Stimulated activated naive CD8-positive, alpha-beta T cell treated with anti-CD3 and anti-CD28 coated beads, Interleukin-15, Interleukin-2, amounts not matched to agents 100 U/mL and 50 U/mL, for 24 hours (primary cell): Measurements from ENCODE around the gene LRRC42.
A peak's percentile ranks its signal among the peaks of the same experiment; 100 is the strongest.
"Not testable (repeated sequence)": the region's sequence is repeated elsewhere in the genome, so short reads cannot be mapped to it uniquely, and the experiment has no call there.

ENCODE experiments used
- ATAC-seq: fragments of 150-1000 bp; cut with Tn5 transposase; one replicate; pipeline ENCODE4 v1.10.0; 2021
- DNase-seq: peaks from one replicate; pipeline ENCODE4 v3.0.0; 2021

The LRRC42 gene

DNA sequence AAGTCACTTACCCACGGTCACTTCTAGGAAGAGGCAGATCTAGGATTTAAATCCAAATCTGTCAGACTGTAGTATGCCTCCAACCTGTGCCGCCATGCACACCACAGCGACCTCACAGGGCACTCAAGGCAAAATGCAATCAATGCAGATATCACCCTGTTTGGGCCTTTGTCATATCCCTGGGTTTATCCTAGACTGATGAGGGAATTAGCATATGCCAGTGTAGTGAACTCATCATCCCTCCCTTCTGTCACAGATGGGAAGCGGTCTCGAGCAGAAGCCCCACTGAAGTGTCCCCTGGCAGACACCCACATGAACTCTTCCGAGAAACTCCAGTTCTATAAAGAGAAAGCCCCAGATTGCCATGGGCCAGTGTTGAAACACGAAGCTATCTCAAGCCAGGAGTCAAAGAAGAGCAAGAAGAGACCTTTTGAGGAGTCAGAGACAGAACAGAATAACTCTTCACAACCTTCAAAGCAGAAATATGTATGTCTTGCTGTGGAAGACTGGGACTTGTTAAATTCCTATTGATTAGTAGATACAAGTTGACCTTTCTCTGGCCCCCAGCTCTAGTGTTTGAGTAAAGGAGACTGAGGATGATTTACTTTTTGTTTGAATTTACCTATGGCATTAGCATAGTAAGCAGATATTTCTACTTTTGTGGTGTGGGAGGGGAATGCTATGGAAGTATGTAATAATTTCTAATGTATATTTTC is 21.4 kb downstream of the LRRC42 start:
- DNase-seq (no peak), ATAC-seq (no peak)

DNA sequence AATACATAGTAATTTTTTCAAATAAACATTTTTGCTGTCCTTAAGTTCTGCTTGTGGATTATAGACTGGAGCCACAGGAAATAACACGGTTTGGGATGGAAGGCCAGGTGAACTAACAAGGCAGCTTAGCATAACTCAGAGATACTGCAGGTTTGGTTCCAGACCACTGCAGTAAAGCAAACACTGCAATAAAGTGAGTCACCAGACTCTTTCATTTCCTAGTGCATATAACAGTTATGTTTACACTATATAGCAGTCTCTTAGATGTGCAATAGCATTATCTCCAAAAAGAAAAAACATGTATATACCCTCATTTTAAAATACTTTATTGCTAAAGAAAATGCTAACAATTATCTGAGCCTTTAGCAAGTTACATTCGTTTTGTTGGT is 22.0 kb downstream of the LRRC42 start:
- no peak for ATAC-seq

DNA sequence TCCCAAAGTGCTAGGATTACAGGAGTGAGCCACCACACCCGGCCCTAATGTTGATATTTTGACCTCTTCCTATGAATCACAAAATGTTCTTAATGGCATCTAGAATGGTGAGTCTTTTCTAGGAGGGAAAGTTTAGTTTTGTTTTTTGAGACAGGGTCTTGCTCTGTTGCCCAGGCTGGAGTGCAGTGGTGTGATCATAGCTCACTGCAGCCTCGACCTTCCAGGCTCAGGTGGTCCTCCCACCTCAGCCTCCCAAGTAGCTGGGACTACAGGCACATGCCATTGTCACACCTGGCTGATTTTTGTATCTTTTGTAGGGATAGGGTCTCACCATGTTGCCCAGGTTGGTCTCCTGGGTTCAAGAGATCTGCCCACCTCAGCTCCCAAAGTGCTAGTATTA is 23.2 kb downstream of the LRRC42 start:
- not testable (repeated sequence) for ATAC-seq, DNase-seq

More for the DNA sequence above, 22.0 kb downstream of the LRRC42 start:
- no peak for DNase-seq

DNA sequence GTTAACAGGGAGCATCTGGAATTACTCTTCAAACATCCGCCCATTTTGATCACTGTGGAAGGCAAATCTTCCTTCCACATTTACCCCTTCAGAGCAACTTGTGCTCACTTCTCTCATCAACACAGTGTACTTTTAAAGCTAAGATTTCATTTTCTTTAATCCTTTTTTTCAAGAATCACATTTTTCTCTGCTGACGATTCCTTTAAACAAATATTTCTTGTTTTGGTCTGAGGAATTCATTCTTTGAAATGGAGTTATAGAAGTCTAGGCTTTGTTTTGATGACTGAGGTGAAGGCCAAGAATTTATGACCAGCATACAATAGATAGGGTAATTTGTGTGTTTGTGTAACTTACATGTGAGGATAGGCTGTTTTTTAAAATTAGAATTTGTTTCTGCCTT is 25.6 kb downstream of the LRRC42 start:
- DNase-seq (no peak), ATAC-seq (no peak)

DNA sequence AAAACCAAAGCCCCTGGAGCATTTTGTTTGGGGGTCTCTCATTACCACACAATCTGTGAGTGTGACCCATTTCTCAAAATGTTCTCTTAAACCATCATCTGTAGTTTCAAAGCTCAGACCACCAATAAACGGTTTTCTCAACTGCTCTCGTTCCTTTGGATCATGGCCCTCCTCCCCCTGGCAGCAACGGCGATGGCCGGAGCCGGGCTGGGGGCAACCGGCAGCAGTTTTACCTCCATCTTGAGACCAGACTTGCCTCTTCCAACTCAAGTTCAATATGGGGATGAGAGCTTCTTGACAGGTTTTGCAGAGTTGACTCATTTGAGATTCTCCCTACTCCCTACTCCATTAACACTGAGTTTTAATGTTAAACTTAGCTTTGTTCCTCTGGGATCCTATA is 29.7 kb downstream of the LRRC42 start:
- DNase-seq (no peak), ATAC-seq (no peak)

DNA sequence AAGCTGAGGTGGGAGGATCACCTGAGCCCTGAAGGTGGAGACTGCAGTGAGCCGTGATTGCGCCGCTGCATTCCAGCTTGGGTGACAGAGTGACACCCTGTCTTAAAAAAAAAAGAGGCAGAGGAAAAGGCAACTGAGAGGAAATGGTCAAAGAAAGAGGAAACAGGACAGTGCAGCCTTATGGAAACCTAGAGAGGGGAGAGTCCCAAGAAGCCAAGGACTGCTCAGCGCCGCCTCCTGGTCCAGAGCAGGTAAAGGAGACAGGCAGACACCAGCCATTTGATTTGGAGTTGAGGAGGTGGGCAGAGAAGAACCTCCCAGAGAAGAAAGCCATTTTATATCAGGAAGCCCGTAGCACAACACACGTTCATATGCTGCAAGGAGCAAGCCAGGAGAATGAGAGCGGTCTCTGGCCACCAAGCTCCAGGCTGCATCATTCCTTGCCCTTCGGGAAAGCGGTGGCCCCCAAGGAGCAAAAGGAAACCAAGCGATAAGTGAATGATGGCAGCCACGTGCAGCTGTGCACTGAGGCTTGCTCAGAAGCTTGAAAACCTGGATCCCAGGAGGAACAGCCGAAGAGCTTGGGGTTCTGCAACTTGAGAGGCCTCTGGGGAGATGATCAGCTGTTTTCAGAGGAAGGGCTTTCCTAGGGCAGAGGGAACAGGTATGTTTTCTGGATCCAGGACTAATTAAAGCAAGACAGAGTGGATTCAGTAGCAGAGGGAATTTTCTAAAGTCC is 33.7 kb downstream of the LRRC42 start:
- DNase-seq (no peak), ATAC-seq (no peak)

DNA sequence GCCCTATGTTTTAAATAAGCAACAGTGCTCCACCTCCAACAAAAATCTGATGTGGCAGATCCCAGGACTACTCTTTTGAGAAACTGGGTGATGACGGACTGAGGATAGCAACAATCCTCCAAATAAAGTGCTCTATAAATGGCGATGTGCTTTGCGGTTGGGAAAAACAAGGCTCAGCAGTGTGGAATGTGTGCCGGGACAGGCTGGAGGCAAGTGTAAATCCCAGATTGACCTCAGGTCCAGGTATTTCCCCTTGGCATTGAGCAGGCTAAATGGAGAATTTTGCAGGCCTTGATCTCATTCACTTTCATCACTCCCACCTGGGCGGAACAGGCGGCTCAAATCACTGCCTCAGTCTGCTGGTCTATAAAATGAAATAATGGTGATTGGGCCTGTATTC is 35.1 kb downstream of the LRRC42 start:
- no peak for DNase-seq

DNA sequence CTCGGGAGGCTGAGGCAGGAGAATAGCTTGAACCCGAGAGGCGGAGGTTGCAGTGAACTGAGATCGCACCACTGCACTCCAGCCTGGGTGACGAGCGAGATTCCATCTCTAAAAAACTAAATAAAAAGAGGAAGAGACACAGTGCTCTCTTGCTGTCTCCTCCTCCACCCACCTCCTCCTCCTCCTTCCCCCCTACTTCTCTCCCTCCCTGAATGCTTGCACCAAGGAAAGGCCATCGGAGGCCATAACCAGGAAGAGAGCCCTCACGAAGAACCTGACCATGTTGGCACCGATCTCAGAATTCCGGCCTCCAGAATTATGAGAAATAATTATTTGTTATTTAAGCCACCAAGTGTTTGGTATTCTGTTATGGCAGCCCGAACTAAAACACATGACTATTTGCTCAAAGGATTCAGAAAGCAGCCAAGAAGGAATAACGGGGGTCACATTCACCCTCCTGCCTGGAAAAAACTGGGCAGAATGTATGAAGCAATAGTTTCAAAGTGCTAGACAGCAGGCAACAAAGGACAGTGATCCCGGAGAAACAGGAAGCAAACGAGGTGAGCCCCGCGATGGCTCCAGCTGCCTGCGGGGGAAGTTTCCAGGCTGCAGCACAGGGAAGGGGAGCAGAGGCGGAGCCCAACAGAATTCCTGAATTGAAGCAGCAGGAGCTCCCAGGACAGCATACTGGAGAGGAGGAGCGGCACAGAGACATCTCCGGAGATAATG is 36.0 kb downstream of the LRRC42 start:
- DNase-seq, result no peak

More for the DNA sequence above, 35.1 kb downstream of the LRRC42 start:
- ATAC-seq, result no peak

DNA sequence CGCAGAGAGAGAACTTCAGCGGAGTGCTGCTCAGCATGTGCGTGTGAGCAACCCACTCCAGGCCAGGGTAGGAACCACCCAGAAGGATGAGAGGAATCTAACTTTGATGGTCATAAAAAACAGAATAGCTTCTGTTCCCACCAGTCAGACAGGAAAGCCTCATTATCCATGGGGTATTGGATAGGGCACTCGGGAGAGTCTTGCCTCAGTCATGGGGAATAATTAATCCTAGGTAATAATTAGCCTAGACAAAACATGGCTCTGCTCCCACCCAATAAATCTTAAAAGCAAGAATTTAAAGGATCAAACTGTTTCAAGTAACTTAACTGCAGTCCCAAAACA is 36.6 kb downstream of the LRRC42 start:
- DNase-seq (no peak), ATAC-seq (no peak)

More for the DNA sequence above, 36.0 kb downstream of the LRRC42 start:
- no peak for ATAC-seq

DNA sequence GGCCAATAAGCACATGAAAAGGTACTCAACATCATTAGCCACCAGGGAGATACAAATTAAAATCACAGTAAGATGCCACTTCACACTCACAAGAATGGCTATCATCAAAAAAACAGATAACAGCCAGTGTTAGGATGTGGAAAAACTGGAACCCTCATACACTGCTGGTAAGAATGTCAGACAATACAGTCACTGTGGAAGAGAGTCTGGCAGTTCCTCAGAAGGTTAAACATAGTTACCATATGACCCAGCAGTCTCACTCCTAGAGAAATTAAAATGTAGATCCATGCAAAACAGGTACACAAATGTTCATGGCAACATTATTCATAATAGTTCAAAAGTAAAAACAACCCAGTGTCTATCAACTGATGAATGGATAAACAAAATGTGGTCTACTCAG is 38.6 kb downstream of the LRRC42 start:
- ATAC-seq (no peak), DNase-seq (no peak)

DNA sequence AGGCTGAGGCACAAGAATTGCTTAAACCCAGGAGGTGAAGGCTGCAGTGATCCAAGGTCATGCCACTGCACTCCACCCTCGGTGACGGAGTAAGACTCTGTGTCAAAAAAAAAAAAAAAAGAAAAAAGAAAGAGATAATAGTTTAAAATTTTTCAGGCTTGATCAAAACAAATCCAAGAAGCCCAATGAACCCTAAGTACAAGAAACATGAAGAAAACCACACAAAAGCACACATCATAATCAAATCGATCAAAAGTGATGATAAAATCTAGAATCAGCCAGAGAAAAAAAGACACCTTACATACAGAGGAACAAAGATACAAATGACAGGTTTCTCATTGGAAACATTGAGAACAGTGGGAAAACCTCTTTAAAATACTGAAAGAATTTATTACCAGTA is 40.3 kb downstream of the LRRC42 start:
- DNase-seq, result no peak
- no peak for ATAC-seq

DNA sequence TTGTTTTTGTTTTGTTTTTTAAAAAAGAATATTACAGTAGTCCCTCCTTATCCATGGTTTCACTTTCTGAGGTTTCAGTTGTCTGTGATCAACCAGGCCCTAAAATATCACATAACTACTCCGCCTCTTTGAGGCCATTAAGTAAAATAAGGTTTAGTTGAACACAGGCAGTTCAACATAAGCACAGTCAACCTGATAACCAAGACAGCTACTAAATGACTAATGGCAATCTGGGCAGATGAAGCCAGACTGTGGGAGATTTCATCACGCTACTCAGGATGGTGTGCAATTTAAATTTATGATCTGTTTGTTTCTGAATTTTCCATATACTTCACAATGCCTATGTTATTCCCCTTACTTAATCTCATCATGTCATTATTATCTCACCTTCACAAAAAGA is 41.7 kb downstream of the LRRC42 start:
- peak; percentile 43 for ATAC-seq
- DNase-seq, result no peak

DNA sequence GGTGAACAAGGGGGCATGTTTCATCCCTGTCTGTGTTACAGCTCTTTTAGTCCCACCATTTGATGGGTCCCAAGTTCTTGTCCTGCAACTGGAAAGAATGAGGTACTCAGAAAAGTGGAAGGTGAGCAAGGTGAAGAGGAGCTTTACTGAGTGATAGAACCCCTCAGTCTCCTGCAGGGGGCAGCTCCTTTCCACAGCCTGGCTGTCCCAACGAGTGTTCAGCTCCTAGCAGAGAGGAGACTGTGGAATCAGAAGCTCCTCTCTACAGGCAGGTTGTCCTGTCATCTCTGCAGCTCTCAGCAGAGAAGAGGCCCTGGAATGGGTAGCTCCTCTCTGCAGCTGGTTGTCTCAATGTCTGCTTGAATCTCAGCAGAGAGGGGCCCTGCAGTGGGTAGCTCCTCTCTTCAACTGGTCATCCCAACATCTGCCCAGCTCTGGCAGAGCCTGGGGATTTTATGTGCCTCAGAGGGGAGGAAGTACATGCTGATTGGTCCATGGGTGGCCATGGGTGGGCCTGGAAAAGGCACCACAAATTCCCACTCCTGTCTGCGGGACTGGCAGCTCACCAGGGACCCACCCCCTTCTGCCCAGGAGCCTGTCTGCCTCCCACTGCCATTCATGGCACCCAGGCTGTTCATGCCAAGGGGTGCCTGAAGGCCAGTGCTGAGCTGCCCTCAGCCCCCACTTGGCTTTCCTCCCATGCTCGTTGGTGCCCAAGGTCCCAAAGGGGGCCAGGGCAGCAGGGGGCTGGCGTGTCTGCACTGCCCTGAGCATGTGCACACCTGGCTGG is 46.1 kb downstream of the LRRC42 start:
- ATAC-seq (no peak), DNase-seq (no peak)

DNA sequence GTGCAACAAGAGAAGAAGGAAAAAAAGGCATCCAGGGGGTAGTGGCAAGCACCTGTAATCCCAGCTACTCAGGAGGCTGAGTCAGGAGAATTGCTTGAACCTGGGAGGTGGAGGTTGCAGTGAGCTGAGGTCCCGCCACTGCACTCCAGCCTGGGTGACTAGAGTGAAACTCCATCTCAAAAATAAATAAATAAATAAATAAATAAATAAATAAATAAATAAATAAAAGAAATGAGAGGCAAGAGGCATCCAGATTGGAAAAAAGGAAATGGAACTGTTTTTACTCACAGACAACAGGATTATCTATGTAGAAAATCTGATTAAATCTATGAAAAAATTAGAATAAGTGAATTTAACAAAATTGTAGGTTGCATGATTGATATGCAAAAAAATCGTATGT is 48.4 kb downstream of the LRRC42 start:
- ATAC-seq, DNase-seq: not testable (repeated sequence)

DNA sequence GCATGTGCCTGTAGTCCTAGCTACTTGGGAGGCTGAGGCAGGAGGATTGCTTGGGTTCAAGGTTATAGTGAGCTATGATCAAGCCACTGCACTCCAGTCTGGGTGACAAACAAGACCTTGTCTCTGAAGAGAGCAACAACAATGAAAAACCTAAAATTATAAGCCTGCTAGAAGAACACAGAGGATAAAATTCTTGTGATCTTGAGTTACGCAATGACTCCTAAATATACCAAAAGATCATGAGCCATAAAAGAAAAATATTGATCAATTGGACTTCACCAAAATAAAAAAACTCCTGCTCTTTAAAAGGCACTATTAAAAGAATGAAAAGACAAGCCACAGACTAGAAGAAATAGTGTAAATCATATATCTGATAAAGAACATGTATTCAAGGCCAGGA is 49.5 kb downstream of the LRRC42 start:
- DNase-seq (no peak), ATAC-seq (no peak)

DNA sequence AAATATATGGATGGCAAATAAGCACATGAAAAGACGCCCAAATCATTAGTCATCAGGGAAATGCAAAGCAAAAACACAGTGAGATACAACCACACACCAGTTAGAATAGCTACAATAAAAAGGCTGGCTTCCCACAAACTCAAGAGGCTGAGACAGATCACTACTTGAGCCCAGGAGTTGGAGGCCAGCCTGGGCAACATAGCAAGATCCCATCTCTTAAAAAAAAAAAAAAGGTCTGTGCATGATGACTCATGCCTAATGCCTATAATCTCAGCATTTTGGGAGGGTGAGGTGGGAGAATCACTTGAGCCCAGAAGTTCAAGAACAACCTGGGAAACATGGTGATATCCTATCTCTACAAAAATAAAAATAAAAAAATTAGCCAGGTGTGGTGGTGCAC is 52.1 kb downstream of the LRRC42 start:
- no peak for ATAC-seq

DNA sequence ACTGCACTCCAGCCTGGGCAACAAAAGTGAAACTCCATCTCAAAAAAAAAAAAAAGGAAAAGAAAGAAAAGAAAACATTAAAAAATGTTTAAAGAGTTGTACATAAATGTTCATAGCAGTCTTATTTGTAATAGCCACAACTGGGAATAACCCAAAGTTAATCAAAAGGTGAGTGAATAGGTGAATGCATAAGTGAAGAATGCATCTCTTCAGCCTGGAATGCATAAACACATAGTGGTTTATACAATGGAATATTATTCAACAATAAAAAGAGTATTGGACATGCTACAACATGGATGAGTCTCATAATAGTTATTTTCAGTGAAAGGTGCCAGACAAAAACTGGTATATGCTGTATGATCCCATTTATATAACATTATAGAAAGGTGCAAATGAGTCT is 53.8 kb downstream of the LRRC42 start:
- no peak for ATAC-seq
- DNase-seq, result no peak

More for the DNA sequence above, 52.1 kb downstream of the LRRC42 start:
- no peak for DNase-seq

DNA sequence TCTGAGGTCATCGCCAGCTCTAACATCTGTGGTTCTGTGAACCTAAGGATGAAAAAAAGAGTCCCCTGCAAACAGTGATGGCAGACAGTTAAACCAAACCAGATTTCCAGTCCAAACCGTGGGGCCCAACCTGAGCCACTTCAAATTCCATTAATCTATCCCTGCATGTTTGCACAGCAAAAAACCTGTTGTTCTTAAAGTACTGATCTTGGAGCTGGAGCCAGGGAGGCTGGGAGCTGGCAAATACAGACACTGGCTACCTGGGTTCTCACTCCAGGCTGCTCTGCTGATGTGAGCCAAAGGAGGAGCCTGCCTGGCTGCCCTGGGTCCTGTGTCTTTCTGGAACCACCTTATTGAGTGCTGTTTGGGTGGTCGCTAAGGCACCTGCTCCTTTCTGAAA is 55.4 kb downstream of the LRRC42 start:
- no peak for ATAC-seq
- no peak for DNase-seq

DNA sequence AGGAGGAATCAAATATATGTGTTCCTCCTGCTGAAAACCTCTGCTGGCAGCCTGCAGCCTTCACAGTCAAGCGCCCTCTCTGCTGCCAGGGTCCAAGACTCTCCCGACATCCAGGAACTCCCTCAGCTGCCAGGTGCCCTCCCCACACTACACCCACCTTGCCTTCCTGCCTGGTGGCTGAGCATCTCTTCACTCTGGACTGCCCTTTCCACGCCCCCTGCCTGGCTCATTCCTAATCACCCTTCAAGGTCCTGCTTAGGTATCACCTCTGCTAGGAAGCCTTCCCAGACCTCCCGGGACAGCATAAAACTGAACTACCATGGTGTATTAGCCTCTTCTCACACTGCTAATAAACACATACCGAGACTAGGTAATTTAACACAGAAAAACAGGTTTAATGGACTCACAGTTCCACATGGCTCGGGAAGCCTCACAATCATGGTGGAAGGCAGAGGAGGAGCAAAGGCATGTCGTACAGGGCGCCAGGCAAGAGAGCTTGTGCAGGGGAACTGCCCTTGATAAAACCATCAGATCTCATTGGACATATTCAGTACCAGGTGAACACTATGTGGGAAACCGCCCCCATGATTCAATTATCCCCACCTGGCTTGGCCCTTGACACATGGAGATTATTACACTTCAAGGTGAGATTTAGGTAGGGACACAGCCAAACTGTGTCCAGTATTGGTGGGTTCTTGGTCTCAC is 56.5 kb downstream of the LRRC42 start:
- ATAC-seq, result no peak
- no peak for DNase-seq

DNA sequence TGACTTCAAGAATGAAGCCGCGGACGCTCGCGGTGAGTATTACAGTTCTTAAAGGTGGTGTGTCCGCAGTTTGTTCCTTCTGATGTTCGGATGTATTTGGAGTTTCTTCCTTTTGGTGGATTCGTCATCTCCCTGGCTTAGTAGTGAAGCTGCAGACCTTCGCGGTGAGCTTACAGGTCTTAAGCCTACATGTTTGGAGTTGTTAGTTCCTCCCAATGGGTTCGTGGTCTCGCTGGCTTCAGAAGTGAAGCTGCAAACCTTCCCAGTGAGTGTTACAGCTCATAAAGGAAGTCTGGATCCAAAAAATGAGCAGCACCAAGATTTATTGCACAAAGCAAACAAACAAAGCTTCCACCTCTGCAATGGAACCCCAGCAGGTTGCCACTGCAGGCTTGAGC is 57.1 kb downstream of the LRRC42 start:
- DNase-seq (no peak), ATAC-seq (no peak)

DNA sequence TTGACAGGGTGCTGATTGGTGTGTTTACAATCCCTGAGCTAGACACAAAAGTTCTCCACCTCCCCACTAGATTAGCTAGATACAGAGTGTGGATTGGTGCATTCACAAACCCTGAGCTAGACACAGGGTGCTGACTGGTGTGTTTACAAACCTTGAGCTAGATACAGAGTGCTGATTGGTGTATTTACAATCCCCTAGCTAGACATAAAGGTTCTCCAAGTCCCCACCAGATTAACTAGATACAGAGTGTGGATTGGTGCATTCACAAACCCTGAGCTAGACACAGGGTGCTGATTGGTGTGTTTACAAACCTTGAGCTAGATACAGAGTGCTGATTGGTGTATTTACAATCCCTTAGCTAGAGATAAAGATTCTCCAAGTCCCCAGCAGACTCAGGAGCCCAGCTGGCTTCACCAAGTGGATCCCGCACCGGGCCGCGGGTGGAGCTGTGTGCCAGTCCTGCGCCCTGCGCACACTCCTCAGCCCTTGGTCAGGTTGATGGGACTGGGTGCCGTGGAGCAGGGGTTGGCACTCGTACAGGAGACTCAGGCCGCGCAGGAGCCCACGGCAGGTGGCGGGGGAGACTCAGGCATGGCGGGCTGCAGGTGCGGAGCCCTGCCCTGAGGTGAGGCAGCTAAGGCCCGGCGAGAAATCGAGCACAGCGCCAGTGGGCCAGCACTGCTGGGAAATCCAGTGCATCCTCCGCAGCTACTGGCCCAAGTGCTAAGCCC is 57.8 kb downstream of the LRRC42 start:
- DNase-seq, ATAC-seq: not testable (repeated sequence)
